Measurements from ENCODE around the gene UBL7.

UBL7 gene

GRCh38 chr15:74414081-74414580 is 46.8 kb downstream of the UBL7 start:
- no peaks in the 10 kb centered on the region for H4K20me1 ChIP-seq (ENCODE audit: insufficient read depth, low read length)
- TF ChIP-seq EZH2 (optimal IDR thresholded peaks at IDR 0.05; ENCODE audit: low read depth, low read length) = no peak
- TF ChIP-seq EZH2phosphoT487 (IDR thresholded peaks at IDR 0.05; ENCODE audit: low read length) = no peak
- TF ChIP-seq CTCF (IDR thresholded peaks at IDR 0.05; ENCODE audit: low read length) = no peak
- H3K4me3 ChIP-seq (ENCODE audit: low read length) = no peak overlapping the region
- no peak overlapping the region for H3K27ac ChIP-seq (ENCODE audit: low read length)
- H2AFZ ChIP-seq (ENCODE audit: low read length) = no peak overlapping the region
- no peaks in the 10 kb centered on the region for H3F3A ChIP-seq (ENCODE audit: insufficient read depth, low read length)
- H3K79me2 ChIP-seq (ENCODE audit: low read length) = peaks cover 4% of the 10 kb centered on the region; the same call in 1 of the 2 replicates
- no peaks in the 10 kb centered on the region for H3K27me3 ChIP-seq (replicated peaks; ENCODE audit: insufficient read depth, low read length)
- no peaks in the 10 kb centered on the region for H3K9me3 ChIP-seq (replicated peaks; ENCODE audit: insufficient read depth, low read length)
- H3K4me1 ChIP-seq (ENCODE audit: low read length) = no peaks in the 10 kb centered on the region
- H3K9ac ChIP-seq (ENCODE audit: low read length) = no peak overlapping the region
- H3K9me2 ChIP-seq (replicated peaks; ENCODE audit: insufficient read depth, low read length) = no peaks in the 10 kb centered on the region
- no peak for DNase-seq
- no peaks in the 10 kb centered on the region for H3K36me3 ChIP-seq (replicated peaks; ENCODE audit: insufficient read depth, low read length)
- no peak overlapping the region for H3K4me2 ChIP-seq (ENCODE audit: low read depth, low read length)

- H3K9me3 ChIP-seq (replicated peaks; ENCODE audit: insufficient read depth, low read length) = no peaks in the 10 kb centered on the region
- no peak overlapping the region for H3K4me3 ChIP-seq (ENCODE audit: low read length)
- H3K27me3 ChIP-seq (replicated peaks; ENCODE audit: insufficient read depth, low read length) = no peaks in the 10 kb centered on the region
- no peaks in the 10 kb centered on the region for H3K4me1 ChIP-seq (ENCODE audit: low read length)
- no peak overlapping the region for H3K4me2 ChIP-seq (ENCODE audit: low read depth, low read length)
- no peak overlapping the region for H3K27ac ChIP-seq (ENCODE audit: low read length)
- no peaks in the 10 kb centered on the region for H4K20me1 ChIP-seq (ENCODE audit: insufficient read depth, low read length)
- H3F3A ChIP-seq (ENCODE audit: insufficient read depth, low read length) = no peaks in the 10 kb centered on the region
- no peak overlapping the region for H3K9ac ChIP-seq (ENCODE audit: low read length)
- no peak overlapping the region for H2AFZ ChIP-seq (ENCODE audit: low read length)
- H3K36me3 ChIP-seq (replicated peaks; ENCODE audit: insufficient read depth, low read length) = no peaks in the 10 kb centered on the region
- TF ChIP-seq EZH2phosphoT487 (IDR thresholded peaks at IDR 0.05; ENCODE audit: low read length) = no peak
- no peak for TF ChIP-seq CTCF (IDR thresholded peaks at IDR 0.05; ENCODE audit: low read length)
- no peak for TF ChIP-seq EZH2 (optimal IDR thresholded peaks at IDR 0.05; ENCODE audit: low read depth, low read length)
- H3K79me2 ChIP-seq (ENCODE audit: low read length) = no peaks in the 10 kb centered on the region
- no peaks in the 10 kb centered on the region for H3K9me2 ChIP-seq (replicated peaks; ENCODE audit: insufficient read depth, low read length)
- DNase-seq = no peak
These were observed 47.4 kb downstream of the UBL7 start for GRCh38 chr15:74413350-74414080.

- Histone ChIP-seq H3K4me3 (ENCODE audit: low read length) (no peak overlapping the region), H3K79me2 (ENCODE audit: low read length) (no peaks in the 10 kb centered on the region), H3K36me3 (replicated peaks; ENCODE audit: insufficient read depth, low read length) (no peaks in the 10 kb centered on the region), H3K9ac (ENCODE audit: low read length) (no peak overlapping the region), H3K9me2 (replicated peaks; ENCODE audit: insufficient read depth, low read length) (no peaks in the 10 kb centered on the region), H2AFZ (ENCODE audit: low read length) (no peak overlapping the region), H3K4me1 (ENCODE audit: low read length) (no peaks in the 10 kb centered on the region), H3F3A (ENCODE audit: insufficient read depth, low read length) (no peaks in the 10 kb centered on the region), H3K4me2 (ENCODE audit: low read depth, low read length) (no peak overlapping the region), H3K27ac (ENCODE audit: low read length) (no peak overlapping the region), H3K27me3 (replicated peaks; ENCODE audit: insufficient read depth, low read length) (no peaks in the 10 kb centered on the region), H4K20me1 (ENCODE audit: insufficient read depth, low read length) (no peaks in the 10 kb centered on the region), H3K9me3 (replicated peaks; ENCODE audit: insufficient read depth, low read length) (no peaks in the 10 kb centered on the region)
- no peak for TF ChIP-seq EZH2 (optimal IDR thresholded peaks at IDR 0.05; ENCODE audit: low read depth, low read length)
- no peak for TF ChIP-seq CTCF (IDR thresholded peaks at IDR 0.05; ENCODE audit: low read length)
- no peak for TF ChIP-seq EZH2phosphoT487 (IDR thresholded peaks at IDR 0.05; ENCODE audit: low read length)
- no peak for DNase-seq
These were observed 48.8 kb downstream of the UBL7 start for GRCh38 chr15:74412159-74412558.

All from MM.1S (cell line).